ENCODE results near the gene CEBPE.

Gene CEBPE

GRCh38 chr14:23071921-23072539 is 47.0 kb downstream of the CEBPE start:
- DNase-seq = no peak

- DNase-seq = peak; percentile 81
Measured at GRCh38 chr14:23071244-23071920, 47.7 kb downstream of the CEBPE start.

GRCh38 chr14:23070262-23071129 is 48.6 kb downstream of the CEBPE start:
- no peak for DNase-seq

GRCh38 chr14:23069413-23069806 is 49.6 kb downstream of the CEBPE start:
- no peak for DNase-seq

- DNase-seq = peak; percentile 61
Measured at GRCh38 chr14:23068789-23069412, 50.2 kb downstream of the CEBPE start.

GRCh38 chr14:23067847-23068788 is 50.9 kb downstream of the CEBPE start:
- DNase-seq = no peak

Data from 8988T (cell line).